Activated CD4-positive, alpha-beta T cell treated with anti-CD3 and anti-CD28 coated beads, Interleukin-2, amount 10 ng/mL, durations not matched to agents 24 days and 14 days (primary cell): ENCODE results near the gene BCKDHB. TPM values are rescaled to one million over a fixed set of nuclear protein-coding genes. Genes with fewer than 3 reads are reported as not detected.
"Not testable (repeated sequence)": the region's sequence is repeated elsewhere in the genome, so short reads cannot be mapped to it uniquely, and the experiment has no call there.

Experiments
- DNase-seq: peaks from one replicate; pipeline ENCODE4 v3.0.0; 2022
- H3K27ac Mint-ChIP-seq: one replicate; pipeline ENCODE4 v1.8.0; 2022; ENCODE audit warnings: mild to moderate bottlenecking, mixed read lengths
- H3K27me3 Mint-ChIP-seq: one replicate; pipeline ENCODE4 v1.8.0; 2022; ENCODE audit warnings: mixed read lengths
- H3K36me3 Mint-ChIP-seq: one replicate; pipeline ENCODE4 v1.8.0; 2022; ENCODE audit warnings: low read depth, mild to moderate bottlenecking, mixed read lengths
- H3K4me1 Mint-ChIP-seq: one replicate; pipeline ENCODE4 v1.8.0; 2021; ENCODE audit warnings: mixed read lengths
- H3K4me3 Mint-ChIP-seq: one replicate; pipeline ENCODE4 v1.8.0; 2022; ENCODE audit warnings: mild to moderate bottlenecking, moderate library complexity, mixed read lengths
- H3K9me3 Mint-ChIP-seq: one replicate; pipeline ENCODE4 v1.8.0; 2021; ENCODE audit warnings: mixed read lengths
- intact Hi-C: fragments of 100-400 bp; cut with micrococcal nuclease; formaldehyde crosslinking; loops from one replicate; pipeline ENCODE4 v1.15.1; 2023
- total RNA-seq: library from RNA; stranded (reverse); gene quantifications from 2 replicates; pipeline ENCODE4 v1.2.3, GENCODE V29; 2022

The BCKDHB gene
- total RNA-seq: 15.6 and 16.5 TPM in 2 replicates

DNA sequence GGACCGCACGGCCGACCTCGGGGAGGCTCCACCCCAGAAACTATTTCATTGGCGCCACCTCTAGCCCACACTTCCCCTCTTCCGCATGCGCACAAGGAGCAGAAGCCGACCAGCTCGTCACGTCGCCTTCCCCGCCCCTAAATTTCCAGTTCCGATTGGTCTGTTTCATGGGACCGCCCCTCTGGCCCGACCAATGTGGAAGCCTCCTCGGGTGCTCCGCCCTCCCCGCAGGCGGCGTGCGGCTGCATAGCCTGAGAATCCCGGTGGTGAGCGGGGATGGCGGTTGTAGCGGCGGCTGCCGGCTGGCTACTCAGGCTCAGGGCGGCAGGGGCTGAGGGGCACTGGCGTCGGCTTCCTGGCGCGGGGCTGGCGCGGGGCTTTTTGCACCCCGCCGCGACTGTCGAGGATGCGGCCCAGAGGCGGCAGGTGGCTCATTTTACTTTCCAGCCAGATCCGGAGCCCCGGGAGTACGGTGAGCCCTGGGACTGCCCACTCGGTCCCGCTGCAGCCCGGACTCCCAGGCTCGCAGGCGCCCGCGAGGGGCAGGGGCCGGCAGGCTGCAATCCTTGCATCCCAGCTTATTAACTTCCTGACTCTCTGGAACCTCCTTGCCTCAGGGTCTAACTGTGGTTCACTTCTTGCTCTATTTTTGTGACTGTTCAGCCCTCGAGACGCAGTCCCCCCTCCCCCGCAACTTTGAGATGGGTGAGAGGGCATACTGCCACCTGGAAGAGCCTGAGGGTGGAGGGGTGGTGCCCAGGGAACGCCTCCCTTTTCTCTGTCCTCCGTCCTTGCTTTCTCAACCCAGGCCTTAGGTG lies at the start of gene BCKDHB:
BCKDHB (plus strand) TSS at position 254 of the 818 bp plus-strand sequence; CDS start at position 277, 23 bp downstream.
- H3K27me3 Mint-ChIP-seq: peaks cover 9% of the 10 kb centered on the region
- peak within 1 kb of the TSS; percentile 94 for H3K27ac Mint-ChIP-seq
- H3K4me1 Mint-ChIP-seq: peaks cover 18% of the 10 kb centered on the region
- peak; percentile 99 for DNase-seq
- intact Hi-C loops: loop anchor here (1.0 to 5.0 kb wide), 4 partner anchors 59 to 1028 kb away; partner anchors contain the start of genes ELOVL4, PHIP and TTK
- peaks cover 8% of the 10 kb centered on the region for H3K9me3 Mint-ChIP-seq
- H3K4me3 Mint-ChIP-seq: peak within 1 kb of the TSS; percentile 89
- H3K36me3 Mint-ChIP-seq: peaks cover 4% of the 10 kb centered on the region

DNA sequence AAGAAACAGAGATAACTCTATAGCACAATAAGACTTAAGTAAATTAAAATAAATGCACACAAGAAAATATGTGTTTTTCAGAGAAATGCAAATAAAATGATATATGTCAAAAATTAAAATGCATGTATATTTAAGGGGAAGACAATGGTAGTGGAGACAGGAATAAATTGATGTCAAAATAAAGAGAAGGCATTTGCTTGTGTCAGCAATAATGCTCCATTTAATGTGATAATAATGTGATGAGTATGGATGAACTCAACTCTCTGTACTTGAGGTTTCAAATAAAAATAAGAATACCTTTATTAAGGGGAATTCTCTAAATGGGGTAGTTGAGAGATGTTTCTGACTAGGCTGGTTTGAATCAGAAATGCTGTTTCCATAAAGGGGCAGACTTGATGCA lies 45.7 kb upstream of the BCKDHB start:
- Mint-ChIP-seq H3K4me3 (no peak overlapping the region), H3K9me3 (no peaks in the 10 kb centered on the region), H3K27ac (no peak overlapping the region), H3K27me3 (no peaks in the 10 kb centered on the region), H3K36me3 (no peaks in the 10 kb centered on the region), H3K4me1 (no peaks in the 10 kb centered on the region)
- intact Hi-C loops: no loop called here
- DNase-seq: no peak

DNA sequence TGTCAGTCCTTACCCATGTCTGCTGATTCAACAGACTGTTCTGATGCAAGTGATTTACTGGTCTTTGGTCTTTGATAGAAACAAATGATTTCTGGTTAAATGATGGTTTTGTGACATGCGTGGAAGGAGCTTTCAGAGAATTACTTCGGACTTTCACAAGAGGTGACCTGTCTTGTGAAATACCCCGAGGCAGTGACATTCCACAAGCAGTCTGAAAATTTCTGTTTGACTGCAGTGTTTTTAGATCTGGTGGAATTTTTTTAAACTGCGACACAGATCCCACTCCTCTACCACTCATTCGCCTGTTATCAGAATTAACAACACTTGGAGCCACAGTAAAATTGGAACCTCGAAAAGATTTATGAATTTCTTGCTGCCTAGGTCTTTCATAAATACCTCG lies 38.3 kb upstream of the BCKDHB start:
- intact Hi-C loops, DNase-seq, H3K36me3 Mint-ChIP-seq, H3K4me1 Mint-ChIP-seq, H3K27me3 Mint-ChIP-seq, H3K9me3 Mint-ChIP-seq, H3K4me3 Mint-ChIP-seq, H3K27ac Mint-ChIP-seq: not testable (repeated sequence)

DNA sequence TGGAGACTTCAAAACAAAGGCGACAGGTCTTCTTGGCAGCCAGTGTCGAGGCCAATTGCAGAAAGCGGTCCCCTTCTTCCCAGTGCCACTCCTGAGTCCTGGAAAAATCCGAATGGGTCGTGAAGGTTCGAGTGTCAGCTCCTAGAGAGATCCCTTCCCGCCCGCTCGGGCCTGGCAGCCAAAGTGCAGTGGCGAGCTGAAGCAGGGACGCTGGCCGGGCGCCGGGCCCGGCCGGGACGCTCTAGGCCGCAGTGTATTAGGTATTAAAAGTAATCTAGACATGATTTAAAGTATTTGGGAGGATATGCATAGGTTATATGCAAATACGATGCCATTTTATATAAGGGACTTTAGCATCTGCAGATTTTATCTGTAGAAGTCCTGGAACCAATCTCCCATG lies 36.0 kb upstream of the BCKDHB start:
- H3K4me1 Mint-ChIP-seq, H3K36me3 Mint-ChIP-seq, H3K4me3 Mint-ChIP-seq, intact Hi-C loops, H3K9me3 Mint-ChIP-seq, H3K27ac Mint-ChIP-seq, H3K27me3 Mint-ChIP-seq, DNase-seq: not testable (repeated sequence)

DNA sequence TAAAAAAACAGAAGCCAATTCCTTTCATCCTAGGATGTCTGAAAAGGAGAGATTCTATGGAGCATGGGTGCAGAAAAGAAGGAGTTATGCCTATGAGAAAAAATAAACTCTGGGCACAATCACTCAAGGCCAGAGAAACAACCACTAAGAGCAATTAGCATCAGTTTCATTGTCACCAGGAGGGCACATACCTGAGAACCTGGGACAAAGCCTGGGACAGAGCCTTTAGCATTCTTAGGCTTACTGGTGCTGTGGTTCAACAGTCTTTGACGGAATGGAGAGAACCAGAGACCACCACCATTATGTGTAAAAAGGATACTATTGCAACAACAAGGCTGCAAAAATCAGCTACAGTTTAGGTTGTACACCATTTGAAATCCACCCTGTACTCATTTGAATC lies 29.4 kb upstream of the BCKDHB start:
- no peak overlapping the region for H3K4me3 Mint-ChIP-seq
- peaks cover 2% of the 10 kb centered on the region for H3K4me1 Mint-ChIP-seq
- H3K36me3 Mint-ChIP-seq: no peaks in the 10 kb centered on the region
- no peak overlapping the region for H3K27ac Mint-ChIP-seq
- peaks cover 3% of the 10 kb centered on the region for H3K27me3 Mint-ChIP-seq
- H3K9me3 Mint-ChIP-seq: no peaks in the 10 kb centered on the region
- intact Hi-C loops: no loop called here
- no peak for DNase-seq

DNA sequence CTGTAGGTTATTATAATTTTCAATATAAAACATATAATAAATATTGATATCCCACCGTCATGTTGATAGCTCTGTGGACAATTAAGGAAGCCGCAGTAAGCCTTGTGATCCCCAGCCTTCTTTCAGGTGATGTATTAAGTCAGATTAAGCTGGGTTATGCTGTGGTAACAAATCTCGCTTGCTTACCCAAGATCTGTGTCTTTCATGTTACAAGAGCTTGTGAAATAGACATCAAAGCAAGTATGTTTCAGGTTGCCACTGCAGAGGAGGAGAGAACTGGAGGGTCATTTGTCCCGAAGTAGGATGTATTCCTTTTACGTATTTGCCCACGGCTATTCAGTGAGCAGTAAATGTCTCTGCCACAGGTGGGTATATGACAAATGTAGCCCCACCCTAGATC lies 17.8 kb upstream of the BCKDHB start:
- Mint-ChIP-seq H3K27me3 (peaks cover 31% of the 10 kb centered on the region), H3K27ac (no peak overlapping the region), H3K9me3 (no peaks in the 10 kb centered on the region), H3K36me3 (no peaks in the 10 kb centered on the region), H3K4me3 (no peak overlapping the region), H3K4me1 (no peaks in the 10 kb centered on the region)
- intact Hi-C loops: no loop called here
- no peak for DNase-seq

DNA sequence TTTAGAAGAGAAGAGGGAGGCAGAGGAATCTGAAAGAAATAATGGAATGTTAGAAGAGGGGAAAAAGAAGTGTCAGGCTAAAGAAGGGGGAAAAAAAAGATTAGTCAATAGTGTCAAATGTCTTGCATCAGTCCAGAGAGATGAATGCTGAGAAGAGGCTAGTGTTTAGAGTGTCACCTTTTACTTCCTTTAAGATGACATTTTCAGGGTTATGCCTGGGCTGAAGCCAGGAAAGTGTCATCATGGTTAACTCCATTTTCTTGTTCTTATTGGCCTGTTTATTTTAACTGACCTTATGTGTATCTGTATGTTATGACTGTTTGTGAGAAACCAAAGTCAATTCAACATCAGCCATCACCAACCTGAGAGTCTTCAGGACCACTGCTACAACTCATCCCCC lies 15.0 kb upstream of the BCKDHB start:
- Mint-ChIP-seq H3K4me1 (peaks cover 7% of the 10 kb centered on the region), H3K27me3 (peaks cover 26% of the 10 kb centered on the region), H3K9me3 (no peaks in the 10 kb centered on the region), H3K4me3 (no peak overlapping the region), H3K36me3 (no peaks in the 10 kb centered on the region), H3K27ac (no peak overlapping the region)
- no peak for DNase-seq
- intact Hi-C loops: loop anchor here (5.0 kb wide), 2 partner anchors 224 to 314 kb away; no protein-coding TSS in a partner anchor

DNA sequence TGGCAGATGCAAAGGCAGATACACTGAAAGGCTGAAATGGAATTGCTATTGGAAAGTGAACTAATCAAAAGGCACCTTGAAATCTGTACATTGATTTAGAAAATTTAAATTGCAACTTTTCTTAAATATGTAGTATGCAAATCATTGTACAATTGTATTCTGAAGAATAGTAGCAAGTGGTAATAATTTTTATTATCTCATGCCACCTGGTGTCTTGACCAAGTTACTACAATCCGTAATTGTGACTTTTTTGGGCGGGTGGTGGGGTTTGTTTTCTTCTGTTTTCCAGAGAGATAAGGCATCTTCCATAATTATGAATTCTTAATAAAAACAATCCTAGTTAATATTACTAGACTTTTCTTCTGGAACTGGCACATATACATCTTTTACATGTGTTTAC lies 12.5 kb upstream of the BCKDHB start:
- H3K4me3 Mint-ChIP-seq: no peak overlapping the region
- DNase-seq: peak; percentile 69
- intact Hi-C loops: loop anchor here (1.0 to 5.0 kb wide), 3 partner anchors 145 to 317 kb away; no protein-coding TSS in a partner anchor
- H3K4me1 Mint-ChIP-seq: peaks cover 7% of the 10 kb centered on the region
- H3K27ac Mint-ChIP-seq: no peak overlapping the region
- peaks cover 30% of the 10 kb centered on the region for H3K27me3 Mint-ChIP-seq
- H3K9me3 Mint-ChIP-seq: no peaks in the 10 kb centered on the region
- H3K36me3 Mint-ChIP-seq: no peaks in the 10 kb centered on the region

DNA sequence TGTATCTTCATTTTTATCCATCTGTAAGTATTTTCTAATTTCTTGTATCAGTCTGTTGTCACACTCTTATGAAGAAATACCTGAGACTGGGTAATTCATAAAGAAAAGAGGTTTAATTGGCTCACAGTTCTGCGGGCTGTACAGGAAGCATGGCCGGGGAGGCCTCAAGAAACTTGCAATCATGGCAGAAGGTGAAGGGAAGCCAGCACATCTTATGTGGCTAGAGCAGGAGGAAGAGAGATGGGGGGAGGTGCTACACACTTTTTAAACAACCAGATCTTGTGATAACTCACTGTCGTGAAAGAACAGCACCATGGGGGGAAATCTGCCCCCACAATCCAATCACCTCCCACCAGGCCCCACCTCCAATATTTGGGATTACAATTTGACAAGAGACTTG lies 10.9 kb upstream of the BCKDHB start:
- Mint-ChIP-seq H3K4me3 (no peak overlapping the region), H3K27ac (no peak overlapping the region), H3K36me3 (no peaks in the 10 kb centered on the region), H3K4me1 (peaks cover 7% of the 10 kb centered on the region), H3K27me3 (peaks cover 20% of the 10 kb centered on the region), H3K9me3 (no peaks in the 10 kb centered on the region)
- intact Hi-C loops: no loop called here
- DNase-seq: no peak

DNA sequence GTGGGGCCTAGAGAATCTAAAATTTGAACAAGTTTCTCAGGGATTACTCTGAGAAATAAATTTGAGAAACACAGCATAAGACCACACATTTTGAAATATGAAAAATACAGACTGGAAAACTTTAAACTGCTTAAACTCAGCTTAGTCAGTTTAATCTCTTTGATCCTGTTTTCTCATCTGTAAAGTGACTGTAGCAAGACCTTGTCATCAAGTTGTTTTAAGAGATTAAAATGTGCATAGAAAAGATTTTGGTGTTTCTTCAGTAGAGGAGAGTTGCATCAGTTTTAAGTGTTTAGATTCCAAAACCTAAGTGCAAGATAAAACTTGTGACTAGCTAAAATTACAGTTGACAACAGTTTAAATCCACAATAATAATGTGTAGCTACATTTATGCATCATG lies 8.1 kb upstream of the BCKDHB start:
- H3K4me3 Mint-ChIP-seq: no peak overlapping the region
- intact Hi-C loops: no loop called here
- no peak for DNase-seq
- no peaks in the 10 kb centered on the region for H3K9me3 Mint-ChIP-seq
- no peaks in the 10 kb centered on the region for H3K36me3 Mint-ChIP-seq
- H3K27me3 Mint-ChIP-seq: peaks cover 12% of the 10 kb centered on the region
- H3K27ac Mint-ChIP-seq: no peak overlapping the region
- peaks cover 7% of the 10 kb centered on the region for H3K4me1 Mint-ChIP-seq

DNA sequence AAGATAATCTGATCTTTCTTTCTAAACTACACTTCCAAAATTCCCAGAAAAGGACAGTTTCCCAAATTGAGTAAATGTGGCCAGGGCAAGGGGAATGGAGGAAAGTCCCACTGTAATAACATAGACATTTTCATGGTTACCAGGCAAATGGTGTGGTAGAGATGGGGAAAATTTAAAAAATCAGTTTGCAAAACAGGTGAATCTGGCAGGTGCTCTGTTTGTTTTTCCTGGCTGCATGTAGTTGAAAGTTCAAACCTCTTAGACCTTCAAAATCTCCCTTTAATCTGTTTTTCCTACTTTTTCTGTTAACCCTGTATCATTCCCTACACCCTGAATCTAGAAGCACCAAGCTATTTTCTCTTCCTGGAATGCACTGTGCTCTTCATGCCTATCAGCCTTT lies 2.0 kb upstream of the BCKDHB start:
- intact Hi-C loops: no loop called here
- no peak for DNase-seq
- no peak overlapping the region for H3K27ac Mint-ChIP-seq
- peaks cover 18% of the 10 kb centered on the region for H3K4me1 Mint-ChIP-seq
- peaks cover 8% of the 10 kb centered on the region for H3K9me3 Mint-ChIP-seq
- H3K36me3 Mint-ChIP-seq: peaks cover 4% of the 10 kb centered on the region
- H3K4me3 Mint-ChIP-seq: no peak overlapping the region
- peaks cover 12% of the 10 kb centered on the region for H3K27me3 Mint-ChIP-seq

DNA sequence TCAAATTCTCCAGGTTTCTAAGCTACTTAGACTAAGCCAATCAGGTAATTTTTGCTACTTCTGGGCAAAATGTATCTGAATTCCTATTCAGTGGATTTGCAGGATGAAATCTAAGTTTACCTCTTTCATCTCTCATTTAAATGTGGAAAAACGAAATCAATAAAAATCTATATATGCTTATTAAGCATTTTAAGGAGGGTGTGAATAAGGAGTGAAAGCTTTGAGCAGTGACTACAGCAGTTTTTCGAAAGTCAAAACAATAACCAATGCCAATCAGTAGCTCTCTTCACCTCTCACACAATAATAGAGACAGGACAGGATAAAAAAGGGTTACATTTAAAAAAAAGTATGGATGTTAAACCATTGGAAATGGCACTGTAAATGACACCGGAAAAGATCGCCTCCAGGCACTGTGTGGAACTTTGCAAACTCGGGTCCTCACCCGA lies 476 bp upstream of the BCKDHB start:
- Mint-ChIP-seq H3K27me3 (peaks cover 9% of the 10 kb centered on the region), H3K36me3 (peaks cover 4% of the 10 kb centered on the region), H3K4me3 (peak overlapping the region; percentile 89), H3K9me3 (peaks cover 8% of the 10 kb centered on the region), H3K27ac (peak overlapping the region; percentile 90), H3K4me1 (peaks cover 18% of the 10 kb centered on the region)
- DNase-seq: no peak
- intact Hi-C loops: loop anchor here (1.0 to 5.0 kb wide), 4 partner anchors 59 to 1027 kb away; partner anchors contain the start of genes ELOVL4, PHIP and TTK

DNA sequence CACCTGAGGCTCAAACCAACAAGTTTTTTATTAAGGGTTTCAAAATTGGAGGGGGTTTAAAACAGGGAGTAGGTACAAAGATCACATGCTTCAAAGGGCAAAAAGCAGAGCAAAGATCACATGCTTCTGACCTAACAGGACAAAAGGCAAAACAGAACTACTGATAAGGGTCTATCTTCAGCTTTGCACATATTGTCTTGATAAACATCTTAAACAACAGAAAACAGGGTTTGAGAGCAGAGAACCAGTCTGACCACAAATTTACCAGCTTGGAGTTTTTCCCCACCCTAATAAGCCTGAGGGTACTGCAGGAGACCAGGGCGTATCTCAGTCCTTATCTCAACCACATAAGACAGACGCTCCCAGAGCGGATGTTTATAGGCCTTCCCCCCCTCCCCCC lies 16.1 kb downstream of the BCKDHB start:
- DNase-seq, H3K4me3 Mint-ChIP-seq, H3K27ac Mint-ChIP-seq, H3K27me3 Mint-ChIP-seq, H3K9me3 Mint-ChIP-seq, intact Hi-C loops, H3K36me3 Mint-ChIP-seq, H3K4me1 Mint-ChIP-seq: not testable (repeated sequence)

DNA sequence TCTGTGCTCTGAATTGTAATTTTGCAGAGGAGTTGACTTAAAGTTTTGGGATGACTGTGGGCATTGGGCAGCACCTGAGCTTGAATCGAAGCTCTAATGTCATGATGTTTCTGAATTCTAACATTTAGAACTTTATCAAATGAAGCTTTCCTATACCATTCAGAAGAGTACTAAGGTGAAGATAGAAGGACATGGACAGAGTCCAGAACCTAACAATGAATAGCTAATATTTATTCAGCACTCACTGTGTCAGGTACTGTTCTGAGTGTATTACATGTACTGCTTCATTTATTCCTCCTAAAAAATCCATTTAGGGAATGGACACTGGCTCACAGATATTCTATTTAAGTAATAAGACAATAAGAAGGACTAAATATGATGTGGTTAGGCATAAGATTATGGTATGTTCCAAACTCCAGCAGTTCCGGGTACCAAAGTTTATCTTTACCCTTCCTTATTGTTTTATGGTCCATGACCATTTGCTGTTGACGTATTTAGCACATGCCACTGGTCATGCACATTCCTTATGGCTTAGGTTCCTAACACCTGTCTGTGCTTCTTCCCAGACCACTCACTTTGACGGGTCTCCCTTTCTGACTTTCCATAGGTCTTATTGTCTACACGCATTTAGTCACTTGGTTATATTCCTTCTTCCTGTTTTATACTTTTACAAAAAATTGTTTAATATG lies 20.3 kb downstream of the BCKDHB start:
- intact Hi-C loops: no loop called here
- no peak for DNase-seq
- no peak overlapping the region for H3K4me3 Mint-ChIP-seq
- H3K36me3 Mint-ChIP-seq: peaks cover 4% of the 10 kb centered on the region
- no peak overlapping the region for H3K27ac Mint-ChIP-seq
- H3K9me3 Mint-ChIP-seq: no peaks in the 10 kb centered on the region
- H3K4me1 Mint-ChIP-seq: no peaks in the 10 kb centered on the region
- no peaks in the 10 kb centered on the region for H3K27me3 Mint-ChIP-seq
